GM19395 (cell line): ENCODE data around the gene HRH1.

Source experiments
- ATAC-seq: cut with Tn5 transposase; IDR thresholded peaks from one replicate; pipeline ENCODE4 v1.9.1; 2021; ENCODE audit warnings: mild to moderate bottlenecking, moderate library complexity; ENCODE audit not compliant: unreplicated experiment

The HRH1 gene

DNA sequence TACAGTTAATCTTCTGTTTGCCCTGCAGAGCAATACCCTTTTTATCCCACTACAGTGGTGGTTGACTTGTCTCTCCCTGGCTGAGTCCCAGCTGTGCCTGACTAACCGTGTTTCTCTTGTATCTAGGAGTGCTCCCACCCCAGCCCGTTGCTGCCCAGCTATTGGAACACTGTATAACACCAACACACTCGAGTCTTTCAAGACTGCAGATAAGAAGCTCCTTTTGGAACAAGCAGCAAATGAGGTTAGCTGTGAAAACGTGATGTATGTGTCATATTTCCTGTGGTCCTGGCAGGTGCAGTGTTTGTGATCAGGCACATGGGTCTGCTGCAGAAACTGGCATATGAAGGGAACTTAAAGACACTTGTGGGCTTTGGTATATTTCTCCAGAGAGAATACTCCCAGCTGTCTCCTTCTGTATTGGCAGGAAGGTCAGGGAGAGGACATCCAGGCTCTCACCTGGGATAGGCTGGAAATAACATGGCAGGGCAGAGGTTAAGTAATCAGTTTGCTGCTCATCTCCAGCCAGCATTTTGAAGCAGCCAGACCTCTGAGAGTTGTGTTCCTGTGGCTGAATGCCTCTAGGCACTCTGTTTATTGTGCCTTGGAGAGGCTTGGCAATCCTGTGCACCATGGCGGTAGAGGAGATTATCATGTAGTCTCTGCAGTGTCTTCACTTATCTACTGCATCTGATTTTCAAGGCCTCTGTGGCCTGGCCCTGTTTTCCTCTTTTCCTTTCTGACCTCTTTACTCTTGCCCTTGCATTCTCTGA, 152.7 kb downstream of the HRH1 start:
- peak; percentile 61 for ATAC-seq

DNA sequence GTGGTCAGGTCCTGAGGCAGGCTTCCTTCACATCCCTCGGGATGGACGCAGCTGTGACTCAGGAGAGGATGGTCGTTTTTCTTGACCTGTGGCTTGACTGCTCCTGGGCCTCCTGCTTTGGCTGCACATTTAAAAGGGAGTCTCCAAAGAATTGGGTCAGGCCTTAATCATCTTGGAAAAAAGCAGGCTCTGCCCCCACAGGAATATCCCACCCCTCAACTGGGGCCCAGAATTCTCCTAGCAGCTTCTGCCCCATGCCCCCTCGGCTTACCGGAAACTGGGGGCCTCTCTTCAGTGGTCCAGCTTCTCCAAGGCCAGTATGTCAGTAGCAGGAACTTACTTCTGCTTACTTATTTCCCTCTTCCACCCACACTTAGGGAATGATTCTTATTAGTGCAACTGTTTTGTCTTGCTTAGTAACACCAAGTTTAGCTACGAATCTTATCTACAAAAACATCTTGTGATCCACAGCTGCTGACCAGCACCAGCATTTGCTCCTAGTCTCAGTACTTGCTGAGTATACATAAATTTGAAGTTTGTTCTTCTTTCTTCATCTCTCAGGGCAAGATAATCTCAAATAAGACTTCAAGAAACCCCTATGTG, 153.6 kb downstream of the HRH1 start:
- ATAC-seq, result no peak

- no peak for ATAC-seq
Observed at GRCh38 chr3:11310258-11310657, 156.0 kb downstream of the HRH1 start.

GRCh38 chr3:11312166-11312565, 157.9 kb downstream of the HRH1 start:
- no peak for ATAC-seq
